Heart left ventricle (tissue), 13 donors: ENCODE data around the gene ESYT2.

Experiments used
- POLR2A ChIP-seq, 2 donors: fragments of 450-650 bp; IDR thresholded peaks; one replicate each; pipeline ENCODE4 v1.6.1; 2017; ENCODE audit warnings: antibody characterized with exemption in 2 of 2, mild to moderate bottlenecking in 2 of 2, moderate library complexity in 2 of 2
- TF ChIP-seq, protein P1 (sequence below), 12 donors: fragments of 200-600 bp; sonication (generic) in 4 of 12; IDR thresholded peaks; one replicate each; pipeline versions ENCODE4 v1.5.0 to v1.8.0; 2018 to 2022; ENCODE audit warnings: antibody characterized with exemption in 12 of 12, mild to moderate bottlenecking in 5 of 12
- donor health status: ischemic (EF 13 %, LVEDD 7.1; RV severe dilation, severe dysfunction).
- donor health status: DM: no; HTN: yes; CAD: no.
- donor health status: DM: no; HTN: no; CAD: no.
- donor health status: ischemic (EF 25% LVEDD 6.9; RV normal size, moderate dysfunction).
- donor health status: ischemic (EF 25% LVEDD 5.7; RV mildly dilated, moderate dysfunction).
- donor health status: ischemic (EF 35%, LVEDD 5.7; RV mildly dilated, moderate dysfunction).
- donor health status: nonischemic (EF 11% LVEDD 7.7; RV severe dilation, severe dysfunction).
- donor health status: DM: yes; HTN: yes; CAD: no.
- donor health status: PGD.
- donor health status: ischemic (EF 29% LVEDD 5.4; RV normal size, mild dysfunction).
- donor health status: nonischemic (EF 23%, LVEDD 6.1; RV moderate dilation, normal function).

DNA sequence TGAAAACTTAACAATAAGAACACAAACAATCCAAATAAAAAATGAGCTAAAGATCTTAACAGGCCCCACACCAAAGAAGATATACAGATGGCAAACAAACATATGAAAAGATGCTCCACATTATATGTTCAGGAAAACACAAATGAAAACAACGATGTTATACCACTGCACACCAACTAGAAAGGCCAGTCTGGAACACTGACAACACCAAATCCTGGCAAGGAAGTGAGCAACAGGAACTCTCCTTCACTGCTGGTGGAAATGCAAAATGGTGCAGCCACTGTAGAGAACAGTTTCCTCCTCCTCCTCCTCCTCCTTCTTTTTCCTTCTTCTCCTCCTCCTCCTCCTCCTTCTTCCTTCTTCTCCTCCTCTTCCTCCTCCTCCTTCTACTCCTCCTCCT is 112.5 kb downstream of the ESYT2 start:
- TF ChIP-seq POLR2A (IDR thresholded peaks at IDR 0.05), result no peak
- TF ChIP-seq, protein P1, sequence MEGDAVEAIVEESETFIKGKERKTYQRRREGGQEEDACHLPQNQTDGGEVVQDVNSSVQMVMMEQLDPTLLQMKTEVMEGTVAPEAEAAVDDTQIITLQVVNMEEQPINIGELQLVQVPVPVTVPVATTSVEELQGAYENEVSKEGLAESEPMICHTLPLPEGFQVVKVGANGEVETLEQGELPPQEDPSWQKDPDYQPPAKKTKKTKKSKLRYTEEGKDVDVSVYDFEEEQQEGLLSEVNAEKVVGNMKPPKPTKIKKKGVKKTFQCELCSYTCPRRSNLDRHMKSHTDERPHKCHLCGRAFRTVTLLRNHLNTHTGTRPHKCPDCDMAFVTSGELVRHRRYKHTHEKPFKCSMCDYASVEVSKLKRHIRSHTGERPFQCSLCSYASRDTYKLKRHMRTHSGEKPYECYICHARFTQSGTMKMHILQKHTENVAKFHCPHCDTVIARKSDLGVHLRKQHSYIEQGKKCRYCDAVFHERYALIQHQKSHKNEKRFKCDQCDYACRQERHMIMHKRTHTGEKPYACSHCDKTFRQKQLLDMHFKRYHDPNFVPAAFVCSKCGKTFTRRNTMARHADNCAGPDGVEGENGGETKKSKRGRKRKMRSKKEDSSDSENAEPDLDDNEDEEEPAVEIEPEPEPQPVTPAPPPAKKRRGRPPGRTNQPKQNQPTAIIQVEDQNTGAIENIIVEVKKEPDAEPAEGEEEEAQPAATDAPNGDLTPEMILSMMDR (IDR thresholded peaks at IDR 0.05), result no peak
